Activated CD4-positive, alpha-beta T cell treated with anti-CD3 and anti-CD28 coated beads, Interleukin-2, amount 50 U/mL, for 4 hours (primary cell): ENCODE measurements around the gene ARID5A.
"Not testable (repeated sequence)": the region's sequence is repeated elsewhere in the genome, so short reads cannot be mapped to it uniquely, and the experiment has no call there.

Experiments
- DNase-seq, 2 experiments: peaks; one replicate each; pipeline ENCODE4 v3.0.0-alpha.2; 2020

Gene ARID5A

GRCh38 chr2:96536445-96537065, at the start of gene ARID5A:
Gene ARID5A, plus strand, starts transcription at chr2:96536752. Its CDS starts 75 bp downstream, at chr2:96536827.
- DNase-seq, result peak; percentile 91 to 94

- DNase-seq, result no peak
Measured at GRCh38 chr2:96489261-96489660, 47.3 kb upstream of the ARID5A start.

DNA sequence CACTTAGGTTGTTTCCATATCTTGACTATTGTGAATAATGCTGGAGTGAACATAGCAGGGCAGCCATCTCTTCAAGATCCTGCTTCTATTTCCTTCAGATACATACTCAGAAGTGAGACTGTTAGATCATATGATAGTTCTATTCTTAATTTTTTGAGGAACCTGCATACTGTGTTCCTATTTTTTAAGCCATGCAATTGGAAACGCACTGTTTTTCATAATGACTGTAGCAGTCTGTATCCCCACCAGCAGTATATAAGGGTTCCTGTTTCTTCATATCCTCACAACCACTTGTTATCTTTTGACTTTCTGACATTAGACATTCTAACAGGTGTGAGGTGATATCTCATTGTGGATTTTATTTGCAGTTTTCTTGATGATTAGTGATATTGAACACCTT, 46.9 kb upstream of the ARID5A start:
- DNase-seq, result no peak

- DNase-seq, result no peak
Measured at GRCh38 chr2:96491860-96492497, 44.6 kb upstream of the ARID5A start.

DNA sequence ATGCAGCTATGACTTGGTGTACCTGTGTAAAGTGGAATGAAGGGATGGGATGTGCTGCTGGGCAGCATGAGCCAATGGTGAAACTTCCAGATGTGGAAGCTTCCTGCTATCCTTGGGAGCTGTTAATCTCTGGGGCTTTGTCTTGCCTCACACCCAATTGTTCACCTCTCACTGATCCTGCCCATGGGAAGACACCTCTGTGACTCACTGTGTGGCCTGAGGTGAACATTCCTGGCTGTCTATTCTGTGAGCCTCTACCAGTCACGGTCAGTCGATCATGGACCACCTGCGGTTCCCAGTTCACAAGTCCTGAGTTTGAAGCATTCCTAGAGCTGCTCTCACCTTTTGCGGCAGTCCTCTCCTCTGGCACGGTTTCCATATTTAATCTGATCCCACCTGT, 43.5 kb upstream of the ARID5A start:
- DNase-seq, result no peak

DNA sequence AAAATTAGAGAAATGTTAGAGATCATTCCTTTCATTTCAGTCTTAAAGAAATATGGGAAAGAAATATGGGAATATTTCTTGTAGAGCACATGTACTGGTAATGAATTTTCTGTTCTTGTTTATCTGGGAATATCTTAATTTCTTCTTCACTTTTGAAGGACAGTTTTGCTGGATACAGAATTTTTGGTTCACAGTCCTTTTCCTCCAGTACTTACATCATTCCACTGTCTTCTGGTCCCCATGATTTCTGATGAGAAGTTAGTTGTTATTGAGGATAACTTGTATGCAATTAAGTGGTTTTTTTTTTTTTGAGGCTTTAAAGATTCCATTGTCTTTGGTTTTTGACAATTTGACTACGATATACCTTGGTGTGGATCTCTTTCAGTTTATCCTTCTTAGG, 42.4 kb upstream of the ARID5A start:
- no peak for DNase-seq

GRCh38 chr2:96495982-96496629, 40.4 kb upstream of the ARID5A start:
- no peak for DNase-seq

- no peak for DNase-seq
Measured at GRCh38 chr2:96498021-96498431, 38.5 kb upstream of the ARID5A start.

GRCh38 chr2:96498611-96499010, 37.9 kb upstream of the ARID5A start:
- DNase-seq, result not testable (repeated sequence)

GRCh38 chr2:96499061-96499960, 37.2 kb upstream of the ARID5A start:
- DNase-seq, result no peak

GRCh38 chr2:96500385-96501066, 36.0 kb upstream of the ARID5A start:
- no peak for DNase-seq

DNA sequence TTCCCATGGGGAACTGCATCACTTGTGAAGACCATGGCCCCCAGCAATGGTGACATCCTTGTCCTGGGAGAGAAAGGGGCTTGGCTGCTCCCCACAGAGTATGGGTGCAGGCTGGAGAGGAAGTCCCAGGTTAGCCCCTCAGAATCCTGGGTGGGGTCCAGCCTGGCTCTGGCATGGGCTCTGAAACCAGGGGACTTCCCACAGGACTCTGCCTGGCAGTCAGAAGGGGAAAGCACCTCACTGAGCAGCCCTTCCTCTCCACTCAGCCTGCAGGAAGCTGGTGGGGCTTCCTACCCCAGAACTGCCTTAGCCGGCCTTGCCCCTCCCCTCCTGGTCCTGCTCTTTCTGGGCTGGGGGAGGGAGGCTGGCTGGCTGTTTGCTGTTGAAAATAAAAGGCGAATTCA, 35.1 kb upstream of the ARID5A start:
- DNase-seq, result no peak

- no peak for DNase-seq
Measured at GRCh38 chr2:96501886-96502810, 34.4 kb upstream of the ARID5A start.

DNA sequence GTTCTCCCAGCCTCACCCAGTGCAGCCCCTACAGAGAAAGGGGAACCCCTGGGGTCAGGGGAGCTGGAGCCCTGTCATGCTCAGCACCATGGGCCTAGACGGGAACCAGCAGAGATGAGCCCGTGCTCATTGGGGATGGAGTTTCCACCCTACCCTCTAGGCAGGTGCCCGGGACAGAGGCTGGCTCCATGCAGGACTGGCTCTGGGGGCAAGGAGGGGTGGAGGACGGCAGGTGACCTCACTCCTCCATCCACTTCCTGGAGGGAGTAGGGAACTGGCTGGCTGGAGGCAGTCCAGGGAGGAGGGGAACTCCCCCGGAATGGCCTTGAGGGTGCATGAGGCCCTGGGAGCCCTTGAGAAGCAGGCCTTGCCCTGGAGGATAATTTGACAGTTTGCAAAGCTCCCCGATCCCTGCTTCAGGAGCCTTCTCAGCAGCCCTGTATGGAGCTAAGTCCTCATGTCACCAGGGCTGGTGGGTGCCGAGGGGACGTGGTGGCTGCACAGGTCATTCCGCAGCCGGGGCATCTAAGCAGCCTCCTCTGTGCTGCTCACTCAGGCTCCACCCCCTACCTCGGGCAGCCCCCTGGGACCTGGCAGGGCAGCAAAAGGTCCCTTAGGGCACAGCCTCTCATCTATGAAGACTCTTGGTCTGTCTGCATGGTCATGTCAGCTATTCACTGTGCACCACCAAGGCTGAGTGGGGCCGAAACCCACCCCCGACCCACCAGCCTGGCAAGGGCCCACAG, 33.5 kb upstream of the ARID5A start:
- no peak for DNase-seq

GRCh38 chr2:96503637-96504243, 32.8 kb upstream of the ARID5A start:
- no peak for DNase-seq

DNA sequence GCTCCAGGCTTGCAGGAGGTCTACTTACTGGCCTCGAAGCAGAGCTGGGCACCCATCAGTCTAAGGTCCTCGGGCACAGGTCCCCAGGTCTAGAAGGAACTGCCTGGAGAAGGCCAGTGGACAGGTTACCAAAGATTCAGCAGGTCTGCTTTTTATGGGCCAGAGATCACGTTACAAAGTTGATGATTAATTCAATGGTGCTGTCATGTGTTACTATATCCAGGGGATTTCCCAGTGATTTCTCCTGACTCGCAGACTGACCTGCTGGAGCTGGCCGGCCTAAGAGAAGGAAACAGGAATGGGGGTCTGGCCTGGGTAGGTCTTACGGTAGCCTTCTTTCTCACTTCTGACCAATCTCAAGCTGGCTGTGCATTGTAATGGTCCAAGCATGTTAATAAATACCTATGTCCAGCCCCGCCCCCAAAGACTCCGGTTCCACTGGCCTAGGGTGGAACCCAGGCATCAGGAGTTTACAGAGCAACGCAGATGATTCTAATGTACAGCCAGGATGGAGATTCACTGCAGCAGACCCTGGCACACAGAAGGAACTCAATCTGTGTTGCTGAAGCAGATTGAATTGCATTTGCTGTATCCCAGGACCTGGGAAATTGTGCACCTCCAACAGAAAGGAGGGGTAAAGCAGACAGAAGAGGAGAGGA, 31.2 kb upstream of the ARID5A start, which contains the start of gene NEURL3:
Gene NEURL3, minus strand, starts transcription at position 127 of the 659 bp plus-strand sequence. Its CDS starts 71 bp downstream, at position 56.
- no peak for DNase-seq

- no peak for DNase-seq
Measured at GRCh38 chr2:96506016-96506906, 30.3 kb upstream of the ARID5A start.

DNA sequence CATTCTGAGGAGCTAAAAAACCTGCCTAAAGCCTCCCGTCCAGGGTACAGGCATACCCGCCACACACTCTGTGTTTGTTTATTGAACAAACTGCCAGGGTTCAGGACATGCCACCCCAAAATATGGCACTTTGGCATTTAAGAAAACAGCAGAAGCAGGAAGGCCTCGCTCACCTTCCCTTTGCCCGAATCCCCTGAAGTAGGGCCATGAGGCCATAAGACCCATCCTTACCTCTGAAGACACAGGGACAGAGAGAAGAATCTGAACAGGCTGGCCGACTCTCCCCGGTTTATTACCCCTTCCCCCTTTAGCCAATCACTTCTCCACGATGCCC, 29.7 kb upstream of the ARID5A start:
- DNase-seq, result no peak
